GM12801 (cell line): ENCODE results near the gene DGLUCY.

ENCODE experiments used
- CTCF ChIP-seq: IDR thresholded peaks from one replicate; pipeline ENCODE4 v1.5.1; 2011; ENCODE audit warnings: control low read depth; ENCODE audit not compliant: insufficient read length; ENCODE audit errors: extremely low read depth

DGLUCY gene

DNA sequence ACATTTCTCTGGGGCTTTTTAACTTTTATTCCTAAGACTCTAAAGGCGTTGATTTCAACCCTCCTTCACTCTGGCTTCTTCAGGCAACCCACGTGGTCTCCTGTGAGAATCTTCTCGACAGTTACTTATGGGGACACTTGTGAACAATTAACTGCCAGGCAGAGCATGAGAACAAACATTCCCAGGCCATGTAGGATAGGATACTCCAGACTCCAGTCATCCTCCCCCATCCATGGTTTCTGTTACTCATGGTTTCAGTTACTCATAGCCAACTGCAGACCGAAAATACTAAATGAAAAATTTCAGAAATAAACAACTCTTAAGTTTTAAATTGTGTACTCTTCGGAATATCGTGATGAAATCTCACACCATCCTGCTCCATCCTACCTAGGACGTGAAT lies 111.2 kb downstream of the DGLUCY start:
- no peak for TF ChIP-seq CTCF

GRCh38 chr14:91227183-91227628 lies 113.3 kb downstream of the DGLUCY start:
- TF ChIP-seq CTCF = no peak

- no peak for TF ChIP-seq CTCF
These were observed 114.5 kb downstream of the DGLUCY start for GRCh38 chr14:91228112-91229004.

DNA sequence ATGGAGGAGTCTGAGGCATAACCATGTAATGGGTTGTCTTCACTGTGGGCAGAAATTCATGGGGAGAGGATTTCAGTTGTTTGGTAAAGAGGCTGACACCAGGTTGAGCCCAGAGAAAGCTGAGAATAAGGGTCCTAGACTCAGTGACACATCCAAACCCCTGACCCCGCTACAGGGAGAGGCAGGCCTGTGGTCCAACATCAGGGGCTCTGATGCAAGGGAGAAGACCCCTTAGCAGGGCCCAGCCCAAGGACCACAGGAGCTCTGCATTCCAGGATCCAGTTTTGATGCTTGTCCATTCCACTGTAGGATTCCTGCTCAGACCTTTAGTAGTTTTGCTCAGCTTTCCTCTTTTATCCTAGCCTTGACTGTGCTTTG lies 115.1 kb downstream of the DGLUCY start:
- no peak for TF ChIP-seq CTCF

- no peak for TF ChIP-seq CTCF
These were observed 115.9 kb downstream of the DGLUCY start for GRCh38 chr14:91229743-91230200.

DNA sequence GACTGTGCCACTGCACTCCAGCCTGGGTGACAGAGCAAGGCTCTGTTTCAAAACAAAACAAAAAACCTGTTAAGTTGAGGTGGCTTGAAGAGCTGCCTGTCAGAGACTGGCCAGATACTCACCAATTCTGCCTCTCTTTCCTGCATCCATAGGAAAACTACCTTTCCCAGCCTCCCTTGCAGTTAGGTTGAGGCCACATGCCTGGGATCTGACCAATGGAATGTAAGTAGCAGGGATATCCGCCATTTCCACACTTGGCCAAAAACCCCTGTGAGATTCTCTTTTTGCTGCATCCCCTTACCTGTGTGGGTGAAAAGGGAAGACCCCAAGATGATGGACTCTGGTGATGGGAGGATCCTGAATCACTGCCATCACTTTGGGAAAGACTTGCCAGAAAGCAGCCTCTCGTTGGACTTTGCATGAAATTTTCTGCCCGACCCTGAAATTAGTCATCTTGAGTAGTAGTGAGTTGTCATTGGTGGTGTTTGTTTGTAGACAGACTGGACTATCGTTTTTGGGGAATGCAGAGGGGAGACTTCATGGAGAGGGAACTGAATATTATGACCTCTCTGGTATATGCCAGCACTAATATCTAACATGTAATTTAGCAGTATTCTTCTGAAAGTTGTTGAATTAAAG lies 116.6 kb downstream of the DGLUCY start:
- no peak for TF ChIP-seq CTCF

DNA sequence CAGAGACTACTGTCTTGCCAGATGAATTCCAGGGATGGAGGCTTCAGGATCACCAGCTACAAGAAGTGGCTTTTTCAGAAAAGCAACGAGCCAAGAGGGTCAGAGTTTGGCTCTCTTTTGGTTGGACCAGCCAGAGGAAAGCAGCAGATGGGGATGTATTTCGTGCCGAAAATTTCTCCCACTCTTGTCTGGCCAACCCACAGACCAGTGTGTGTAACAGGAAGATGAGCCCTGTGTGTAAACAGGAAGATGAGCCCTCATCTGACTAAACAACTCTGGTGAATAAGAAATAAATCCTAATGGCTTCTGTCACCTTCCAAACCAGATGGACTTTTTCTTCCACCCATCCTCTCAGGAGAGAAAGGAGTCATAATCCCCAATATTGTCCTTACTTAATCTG lies 117.6 kb downstream of the DGLUCY start:
- no peak for TF ChIP-seq CTCF
